Keratinocyte (primary cell): ENCODE results near the gene ANKRD6.
"Not testable (repeated sequence)": the region's sequence is repeated elsewhere in the genome, so short reads cannot be mapped to it uniquely, and the experiment has no call there.

Source experiments
- EZH2 ChIP-seq: IDR thresholded peaks from one replicate; pipeline ENCODE4 v1.6.1; 2012; ENCODE audit warnings: inconsistent platforms, mild to moderate bottlenecking, low read length, moderate library complexity
- TF ChIP-seq, protein P1 (sequence below), 3 experiments: IDR thresholded peaks in 1 of 3; conservative IDR thresholded peaks in 1 of 3; optimal IDR thresholded peaks in 1 of 3; 2 replicates in 2 of 3; 3 replicates in 1 of 3; pipeline versions ENCODE3 to v1.5.1; 2011; ENCODE audit warnings: low read length in 3 of 3, mild to moderate bottlenecking in 3 of 3, moderate library complexity in 2 of 3, control low read depth in 1 of 3, inconsistent platforms in 1 of 3; ENCODE audit not compliant: insufficient read depth in 2 of 3; ENCODE audit errors: extremely low read depth in 1 of 3

DNA sequence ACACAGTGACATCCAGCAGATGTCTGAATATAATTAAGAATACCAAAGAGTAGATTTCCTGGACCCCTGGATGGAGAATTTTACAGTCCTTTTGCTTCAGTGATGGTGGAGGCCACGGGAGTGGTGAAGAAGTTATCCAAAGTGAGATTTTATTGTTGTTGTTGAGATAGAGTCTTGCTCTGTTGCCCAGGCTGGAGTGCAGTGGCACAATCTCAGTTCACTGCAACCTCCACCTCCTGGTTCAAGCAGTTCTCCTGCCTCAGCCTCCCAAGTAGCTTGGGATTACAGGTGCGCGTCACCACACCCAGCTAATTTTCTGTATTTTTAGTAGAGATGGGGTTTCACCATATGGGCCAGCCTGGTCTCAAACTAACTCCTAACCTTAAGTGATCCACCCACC lies 208.6 kb downstream of the ANKRD6 start:
- TF ChIP-seq, protein P1, sequence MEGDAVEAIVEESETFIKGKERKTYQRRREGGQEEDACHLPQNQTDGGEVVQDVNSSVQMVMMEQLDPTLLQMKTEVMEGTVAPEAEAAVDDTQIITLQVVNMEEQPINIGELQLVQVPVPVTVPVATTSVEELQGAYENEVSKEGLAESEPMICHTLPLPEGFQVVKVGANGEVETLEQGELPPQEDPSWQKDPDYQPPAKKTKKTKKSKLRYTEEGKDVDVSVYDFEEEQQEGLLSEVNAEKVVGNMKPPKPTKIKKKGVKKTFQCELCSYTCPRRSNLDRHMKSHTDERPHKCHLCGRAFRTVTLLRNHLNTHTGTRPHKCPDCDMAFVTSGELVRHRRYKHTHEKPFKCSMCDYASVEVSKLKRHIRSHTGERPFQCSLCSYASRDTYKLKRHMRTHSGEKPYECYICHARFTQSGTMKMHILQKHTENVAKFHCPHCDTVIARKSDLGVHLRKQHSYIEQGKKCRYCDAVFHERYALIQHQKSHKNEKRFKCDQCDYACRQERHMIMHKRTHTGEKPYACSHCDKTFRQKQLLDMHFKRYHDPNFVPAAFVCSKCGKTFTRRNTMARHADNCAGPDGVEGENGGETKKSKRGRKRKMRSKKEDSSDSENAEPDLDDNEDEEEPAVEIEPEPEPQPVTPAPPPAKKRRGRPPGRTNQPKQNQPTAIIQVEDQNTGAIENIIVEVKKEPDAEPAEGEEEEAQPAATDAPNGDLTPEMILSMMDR (optimal IDR thresholded peaks at IDR 0.05 in 1 of 3, IDR thresholded peaks at IDR 0.05 in 1 of 3, conservative IDR thresholded peaks at IDR 0.05 in 1 of 3; ENCODE audit: extremely low read depth in 1 of 3, insufficient read depth in 2 of 3, low read length in 3 of 3): not testable (repeated sequence)
- TF ChIP-seq EZH2: not testable (repeated sequence)
